GM23248 (cell line): ENCODE results near the gene WFS1. TPM values are rescaled to one million over a fixed set of nuclear protein-coding genes. Genes with fewer than 3 reads are reported as not detected.

Experiments used
- DNase-seq: peaks from one replicate; pipeline ENCODE4 v3.0.0-alpha.2; 2015
- H2AFZ ChIP-seq: fragments of 200-600 bp; sonication (generic); 2 replicates; pipeline ENCODE4 v1.6.1; 2016; ENCODE audit warnings: antibody characterized with exemption
- H3F3A ChIP-seq: fragments of 200-600 bp; sonication (generic); 2 replicates; pipeline ENCODE4 v1.6.1; 2016; ENCODE audit warnings: mild to moderate bottlenecking, antibody characterized with exemption, mixed run types; ENCODE audit not compliant: insufficient read depth
- H3K27ac ChIP-seq: fragments of 200-600 bp; sonication (generic); 2 replicates; pipeline ENCODE4 v1.5.1; 2016; ENCODE audit warnings: mild to moderate bottlenecking
- H3K27me3 ChIP-seq: fragments of 200-600 bp; sonication (generic); replicated peaks from 2 replicates; pipeline ENCODE4 v1.6.1; 2016; ENCODE audit warnings: mild to moderate bottlenecking; ENCODE audit not compliant: insufficient read depth
- H3K36me3 ChIP-seq: fragments of 200-600 bp; sonication (generic); 2 replicates; pipeline ENCODE4 v1.6.1; 2016; ENCODE audit warnings: low read depth, mild to moderate bottlenecking
- H3K4me1 ChIP-seq: fragments of 200-600 bp; sonication (generic); 2 replicates; pipeline ENCODE4 v1.6.1; 2016; ENCODE audit warnings: mild to moderate bottlenecking; ENCODE audit not compliant: insufficient read depth
- H3K4me2 ChIP-seq: fragments of 200-600 bp; sonication (generic); one replicate; pipeline ENCODE4 v1.6.1; 2016; ENCODE audit warnings: mild to moderate bottlenecking; ENCODE audit not compliant: unreplicated experiment
- H3K4me3 ChIP-seq: fragments of 200-600 bp; sonication (generic); 2 replicates; pipeline ENCODE4 v1.5.1; 2016; ENCODE audit warnings: mild to moderate bottlenecking
- H3K79me2 ChIP-seq: fragments of 200-600 bp; sonication (generic); 2 replicates; pipeline ENCODE4 v1.6.1; 2016; ENCODE audit warnings: mild to moderate bottlenecking; ENCODE audit not compliant: insufficient read depth
- H3K9ac ChIP-seq: fragments of 200-600 bp; sonication (generic); 2 replicates; pipeline ENCODE4 v1.6.1; 2016; ENCODE audit warnings: mild to moderate bottlenecking
- H3K9me2 ChIP-seq: fragments of 200-600 bp; sonication (generic); 2 replicates; pipeline ENCODE4 v1.6.1; 2016; ENCODE audit warnings: mixed run types, mild to moderate bottlenecking, moderate library complexity; ENCODE audit not compliant: insufficient read depth
- H3K9me3 ChIP-seq: fragments of 200-600 bp; sonication (generic); one replicate; pipeline ENCODE4 v1.6.1; 2017; ENCODE audit warnings: low read depth
- H4K20me1 ChIP-seq: fragments of 200-600 bp; sonication (generic); 2 replicates; pipeline ENCODE4 v1.6.0; 2016; ENCODE audit not compliant: insufficient read depth
- EZH2 ChIP-seq: fragments of 200-600 bp; sonication (generic); IDR thresholded peaks from 2 replicates; pipeline ENCODE4 v1.6.1; 2018; ENCODE audit warnings: antibody characterized with exemption, mild to moderate bottlenecking; ENCODE audit not compliant: insufficient read depth, poor library complexity, severe bottlenecking
- EZH2phosphoT487 ChIP-seq: fragments of 200-600 bp; sonication (generic); IDR thresholded peaks from 2 replicates; pipeline ENCODE4 v1.6.1; 2018; ENCODE audit warnings: antibody characterized with exemption, moderate library complexity, mild to moderate bottlenecking, low read depth; ENCODE audit not compliant: insufficient read depth
- WGBS, 2 experiments: methylation state at CpG; one replicate each; pipeline ENCODE4 v1.1.6; 2015 to 2017; ENCODE audit warnings: low lambda C conversion rate in 2 of 2, low coverage in 1 of 2; ENCODE audit errors: missing lambda C conversion rate in 2 of 2; 5-methylcytosine and 5-hydroxymethylcytosine counted together
- in situ Hi-C: fragments of 300-500 bp; cut with MboI; formaldehyde crosslinking; loops from 2 replicates; pipeline ENCODE4 v1.15.0; 2020
- polyA plus RNA-seq: library from polyadenylated mRNA; unstranded; fragments of >200 nt; fragmentation: Nextera tagmentation; extraction: Ambion mirVana; gene quantifications from 2 replicates; pipeline ENCODE4 v1.2.1, GENCODE V29; 2016
- total RNA-seq: library from RNA; depleted of rRNA; stranded (reverse); fragments of >200 nt; shearing (Covaris generic); gene quantifications from 2 replicates; pipeline ENCODE4 v1.2.3, GENCODE V29; 2014

WFS1 gene
- total and polyA plus RNA-seq, 2 experiments from 2014 or later, result 24.2 to 24.4 TPM

GRCh38 chr4:6288342-6288741, 18.7 kb downstream of the WFS1 start:
- Histone ChIP-seq H3K4me2 (no peak overlapping the region), H3K9me2 (no peaks in the 10 kb centered on the region), H3K4me1 (no peaks in the 10 kb centered on the region), H3F3A (no peaks in the 10 kb centered on the region), H3K27me3 (no peaks in the 10 kb centered on the region), H3K9ac (no peak overlapping the region), H2AFZ (no peak overlapping the region), H3K79me2 (no peaks in the 10 kb centered on the region), H3K9me3 (no peaks in the 10 kb centered on the region), H4K20me1 (no peaks in the 10 kb centered on the region), H3K36me3 (no peaks in the 10 kb centered on the region), H3K4me3 (no peak overlapping the region), H3K27ac (no peak overlapping the region)
- in situ Hi-C loops, result no loop called here
- no peak for TF ChIP-seq EZH2
- no peak for TF ChIP-seq EZH2phosphoT487
- 94 to 99% methylated on average over 5 of the region's 5 CpGs for WGBS, 2 experiments
- no peak for DNase-seq

- no peaks in the 10 kb centered on the region for H3F3A ChIP-seq
- WGBS, 2 experiments, result 96 to 97% methylated on average over 15 of the region's 15 CpGs
- H3K27me3 ChIP-seq, result no peaks in the 10 kb centered on the region
- no peak for DNase-seq
- in situ Hi-C loops, result no loop called here
- H3K27ac ChIP-seq, result no peak overlapping the region
- H3K36me3 ChIP-seq, result no peaks in the 10 kb centered on the region
- H3K9me2 ChIP-seq, result no peaks in the 10 kb centered on the region
- H4K20me1 ChIP-seq, result no peaks in the 10 kb centered on the region
- H3K4me2 ChIP-seq, result no peak overlapping the region
- no peaks in the 10 kb centered on the region for H3K4me1 ChIP-seq
- TF ChIP-seq EZH2phosphoT487 (no peak), EZH2 (no peak)
- no peaks in the 10 kb centered on the region for H3K9me3 ChIP-seq
- no peak overlapping the region for H3K9ac ChIP-seq
- H3K4me3 ChIP-seq, result no peak overlapping the region
- no peaks in the 10 kb centered on the region for H3K79me2 ChIP-seq
- H2AFZ ChIP-seq, result no peak overlapping the region
These were observed 19.2 kb downstream of the WFS1 start for GRCh38 chr4:6288871-6289270.

GRCh38 chr4:6290256-6290655, 20.6 kb downstream of the WFS1 start:
- Histone ChIP-seq H2AFZ (no peak overlapping the region), H3F3A (no peaks in the 10 kb centered on the region), H3K9me2 (no peaks in the 10 kb centered on the region), H3K4me3 (no peak overlapping the region), H3K79me2 (no peaks in the 10 kb centered on the region), H3K27ac (no peak overlapping the region), H3K4me1 (no peaks in the 10 kb centered on the region), H4K20me1 (no peaks in the 10 kb centered on the region), H3K9me3 (no peaks in the 10 kb centered on the region), H3K27me3 (no peaks in the 10 kb centered on the region), H3K9ac (no peak overlapping the region), H3K36me3 (no peaks in the 10 kb centered on the region), H3K4me2 (no peak overlapping the region)
- WGBS, 2 experiments, result 92 to 94% methylated on average over 7 of the region's 7 CpGs
- DNase-seq, result no peak
- TF ChIP-seq EZH2phosphoT487, result no peak
- no peak for TF ChIP-seq EZH2
- in situ Hi-C loops, result no loop called here

- in situ Hi-C loops, result no loop called here
- Histone ChIP-seq H3K4me1 (no peaks in the 10 kb centered on the region), H3K9ac (no peak overlapping the region), H3K9me3 (no peaks in the 10 kb centered on the region), H3K79me2 (no peaks in the 10 kb centered on the region), H3K36me3 (no peaks in the 10 kb centered on the region), H2AFZ (no peak overlapping the region), H3K4me3 (no peak overlapping the region), H3K9me2 (no peaks in the 10 kb centered on the region), H3K27ac (no peak overlapping the region), H3F3A (no peaks in the 10 kb centered on the region), H4K20me1 (no peaks in the 10 kb centered on the region), H3K27me3 (no peaks in the 10 kb centered on the region), H3K4me2 (no peak overlapping the region)
- TF ChIP-seq EZH2phosphoT487 (no peak), EZH2 (no peak)
- WGBS, 2 experiments, result 89 to 92% methylated on average over 22 to 25 of the region's 25 CpGs
- no peak for DNase-seq
These were observed 21.3 kb downstream of the WFS1 start for GRCh38 chr4:6290769-6291547.
